CD4-positive, CD25-positive, alpha-beta regulatory T cell (primary cell): ENCODE results near the gene SEMA3G. TPM values are rescaled to one million over a fixed set of nuclear protein-coding genes. Genes with fewer than 3 reads are reported as not detected.

Experiments used
- ATAC-seq, 2 donors: fragments of 150-1000 bp; cut with Tn5 transposase; one replicate each; pipeline ENCODE4 v1.10.0; 2021; ENCODE audit warnings: low read depth in 2 of 2, moderate number of reproducible peaks in 2 of 2, moderate library complexity in 1 of 2
- DNase-seq, 3 donors: peaks; one replicate each; pipeline versions ENCODE4 v3.0.0 to v3.0.0-alpha.2; 2012 to 2022; ENCODE audit warnings: mixed read lengths in 1 of 3
- H3K27ac ChIP-seq: one replicate; pipeline ENCODE4 v1.7.0; 2013; ENCODE audit warnings: mild to moderate bottlenecking, low read length; ENCODE audit not compliant: insufficient read depth, poor library complexity, severe bottlenecking
- H3K27me3 ChIP-seq: one replicate; pipeline ENCODE4 v1.7.0; 2013; ENCODE audit warnings: low read length; ENCODE audit not compliant: control insufficient read depth, insufficient read depth
- H3K36me3 ChIP-seq: one replicate; pipeline ENCODE4 v1.7.0; 2013; ENCODE audit warnings: mild to moderate bottlenecking, low read length, moderate library complexity; ENCODE audit not compliant: control insufficient read depth, insufficient read depth
- H3K4me1 ChIP-seq: 2 replicates; pipeline ENCODE4 v1.7.0; 2013; ENCODE audit warnings: mild to moderate bottlenecking, low read length; ENCODE audit not compliant: insufficient read depth, control insufficient read depth, poor library complexity, severe bottlenecking
- H3K4me3 ChIP-seq: one replicate; pipeline ENCODE4 v1.7.0; 2013; ENCODE audit warnings: low read depth, mild to moderate bottlenecking, low read length, moderate library complexity
- H3K9me3 ChIP-seq, 2 experiments: 1 replicate in 1 of 2; 2 replicates in 1 of 2; pipeline ENCODE4 v1.7.0; 2013; ENCODE audit warnings: low read length in 2 of 2, mild to moderate bottlenecking in 1 of 2, moderate library complexity in 1 of 2; ENCODE audit not compliant: control insufficient read depth in 2 of 2
- H3K27ac Mint-ChIP-seq, 3 donors: one replicate each; pipeline ENCODE4 v1.8.0; 2020 to 2022; ENCODE audit warnings: mild to moderate bottlenecking in 3 of 3, mixed read lengths in 3 of 3, moderate library complexity in 2 of 3
- H3K27me3 Mint-ChIP-seq: one replicate; pipeline ENCODE4 v1.8.0; 2022; ENCODE audit warnings: mild to moderate bottlenecking, mixed read lengths
- H3K36me3 Mint-ChIP-seq: one replicate; pipeline ENCODE4 v1.8.0; 2020; ENCODE audit warnings: mixed read lengths
- H3K4me1 Mint-ChIP-seq, 4 donors: one replicate each; pipeline ENCODE4 v1.8.0; 2020 to 2022; ENCODE audit warnings: mixed read lengths in 4 of 4, mild to moderate bottlenecking in 1 of 4
- H3K4me3 Mint-ChIP-seq, 4 donors: one replicate each; pipeline ENCODE4 v1.8.0; 2020 to 2022; ENCODE audit warnings: mild to moderate bottlenecking in 4 of 4, mixed read lengths in 4 of 4, moderate library complexity in 3 of 4
- H3K9me3 Mint-ChIP-seq, 7 donors: one replicate each; pipeline ENCODE4 v1.8.0; 2020 to 2022; ENCODE audit warnings: mixed read lengths in 7 of 7, mild to moderate bottlenecking in 3 of 7, moderate library complexity in 2 of 7
- polyA plus RNA-seq, 4 donors: library from polyadenylated mRNA; unstranded; fragments of 300-500 nt; fragmentation: Illumina TruSeq; gene quantifications; one replicate each; pipeline ENCODE4 v1.2.3, GENCODE V29; 2021
- total RNA-seq: library from RNA; stranded (reverse); gene quantifications from one replicate; pipeline ENCODE4 v1.2.3, GENCODE V29; 2022

The SEMA3G gene
- total and polyA plus RNA-seq, 5 donors from 2014 or later = 3.2 to 33.1 (median 3.7) TPM

DNA sequence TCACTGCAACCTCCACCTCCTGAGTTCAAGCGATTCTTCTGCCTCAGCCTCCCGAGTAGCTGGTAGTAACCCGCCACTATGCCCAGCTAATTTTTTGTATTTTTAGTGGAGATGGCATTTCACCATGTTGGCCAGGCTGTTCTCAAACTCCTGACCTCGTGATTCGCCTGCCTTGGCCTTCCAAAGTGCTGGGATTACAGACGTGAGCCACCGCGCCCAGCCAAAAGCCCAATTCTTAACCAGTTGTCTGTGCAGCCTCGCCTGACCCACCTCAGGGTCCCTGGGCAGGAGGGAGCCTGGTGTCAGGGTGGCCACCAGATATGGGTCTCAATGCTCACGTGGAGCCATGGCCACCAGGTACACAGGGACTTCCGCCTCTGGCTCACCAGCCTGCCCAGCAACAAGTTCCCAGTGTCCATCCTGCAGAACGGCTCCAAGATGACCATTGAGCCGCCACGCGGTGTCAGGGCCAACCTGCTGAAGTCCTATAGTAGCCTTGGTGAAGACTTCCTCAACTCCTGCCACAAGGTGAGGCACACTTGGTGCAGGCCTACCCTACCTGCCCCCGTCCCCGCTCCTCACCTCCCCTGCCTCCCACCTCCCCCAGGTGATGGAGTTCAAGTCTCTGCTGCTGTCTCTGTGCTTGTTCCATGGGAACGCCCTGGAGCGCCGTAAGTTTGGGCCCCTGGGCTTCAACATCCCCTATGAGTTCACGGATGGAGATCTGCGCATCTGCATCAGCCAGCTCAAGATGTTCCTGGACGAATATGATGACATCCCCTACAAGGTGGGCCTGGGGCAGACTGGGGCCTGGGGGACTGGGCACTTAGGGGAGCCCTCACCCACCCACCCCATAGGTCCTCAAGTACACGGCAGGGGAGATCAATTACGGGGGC, 48.6 kb downstream of the SEMA3G start:
- H3K9me3 Mint-ChIP-seq = no peaks in the 10 kb centered on the region
- peak overlapping the region in 1 of 4 donors; percentile 58 for H3K4me3 Mint-ChIP-seq
- Histone ChIP-seq H3K9me3 (no peaks in the 10 kb centered on the region), H3K4me1 (no peaks in the 10 kb centered on the region), H3K27me3 (no peaks in the 10 kb centered on the region), H3K4me3 (no peak overlapping the region), H3K36me3 (peaks cover 35% of the 10 kb centered on the region), H3K27ac (no peak overlapping the region)
- H3K27me3 Mint-ChIP-seq = no peaks in the 10 kb centered on the region
- DNase-seq (no peak), ATAC-seq (no peak)
- no peaks in the 10 kb centered on the region for H3K4me1 Mint-ChIP-seq
- peaks cover 20% of the 10 kb centered on the region for H3K36me3 Mint-ChIP-seq
- H3K27ac Mint-ChIP-seq = no peak overlapping the region

DNA sequence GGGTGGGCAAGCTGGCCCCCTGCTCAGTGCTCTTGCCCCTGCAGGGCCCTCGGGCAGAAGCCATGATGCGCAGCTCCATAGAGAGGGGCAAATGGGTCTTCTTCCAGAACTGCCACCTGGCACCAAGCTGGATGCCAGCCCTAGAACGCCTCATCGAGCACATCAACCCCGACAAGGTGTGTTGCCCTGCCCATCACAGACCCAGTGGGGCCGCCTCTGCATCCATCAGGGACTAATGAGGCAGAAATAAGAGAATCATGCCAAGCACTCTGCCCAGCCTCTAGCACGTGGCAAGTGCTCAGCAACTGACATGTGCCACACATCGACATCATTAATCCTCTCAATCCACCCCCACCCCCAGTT, 49.4 kb downstream of the SEMA3G start:
- Mint-ChIP-seq H3K9me3 (no peaks in the 10 kb centered on the region), H3K27ac (no peak overlapping the region), H3K4me1 (no peaks in the 10 kb centered on the region), H3K4me3 (no peak overlapping the region), H3K36me3 (peaks cover 21% of the 10 kb centered on the region), H3K27me3 (no peaks in the 10 kb centered on the region)
- Histone ChIP-seq H3K9me3 (no peaks in the 10 kb centered on the region), H3K27ac (no peak overlapping the region), H3K4me3 (no peak overlapping the region), H3K27me3 (no peaks in the 10 kb centered on the region), H3K4me1 (no peaks in the 10 kb centered on the region), H3K36me3 (peaks cover 27% of the 10 kb centered on the region)
- no peak for DNase-seq
- ATAC-seq = no peak

DNA sequence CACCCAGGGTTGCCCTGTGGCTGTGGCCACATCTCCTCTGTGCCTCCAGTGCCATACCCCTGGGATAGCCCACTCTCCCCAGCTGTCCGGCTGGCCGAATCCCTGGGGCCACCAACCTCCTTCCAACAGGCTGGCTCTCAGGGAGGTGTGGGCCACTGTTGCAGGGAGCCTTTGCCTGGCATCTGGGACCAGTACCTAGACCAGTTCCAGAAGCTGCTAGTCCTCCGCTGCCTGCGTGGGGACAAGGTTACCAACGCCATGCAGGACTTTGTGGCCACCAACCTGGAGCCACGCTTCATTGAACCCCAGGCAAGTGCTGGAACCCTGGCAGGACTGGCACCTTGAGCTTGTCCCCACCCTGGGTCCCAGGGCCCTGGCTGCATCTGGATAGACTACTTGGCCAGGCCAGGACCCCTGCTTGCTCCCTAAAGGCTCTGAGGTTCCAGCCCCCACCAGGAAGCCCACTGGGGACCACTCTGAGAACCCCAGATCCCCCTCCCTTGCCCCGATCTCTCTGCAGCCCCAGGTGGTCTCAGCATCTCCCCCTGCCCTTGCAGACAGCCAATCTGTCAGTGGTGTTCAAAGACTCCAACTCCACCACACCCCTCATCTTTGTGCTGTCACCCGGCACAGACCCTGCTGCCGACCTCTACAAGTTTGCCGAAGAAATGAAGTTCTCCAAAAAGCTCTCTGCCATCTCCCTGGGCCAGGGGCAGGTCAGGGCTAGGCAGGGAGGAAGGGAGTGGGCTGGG, 50.0 kb downstream of the SEMA3G start:
- no peaks in the 10 kb centered on the region for H3K9me3 ChIP-seq
- H3K4me3 Mint-ChIP-seq = no peak overlapping the region
- H3K36me3 Mint-ChIP-seq = peaks cover 25% of the 10 kb centered on the region
- no peaks in the 10 kb centered on the region for H3K27me3 ChIP-seq
- peak overlapping the region in 1 of 3 donors; percentile 20 for H3K27ac Mint-ChIP-seq
- DNase-seq = no peak
- H3K27ac ChIP-seq = no peak overlapping the region
- H3K27me3 Mint-ChIP-seq = no peaks in the 10 kb centered on the region
- no peaks in the 10 kb centered on the region for H3K4me1 ChIP-seq
- no peak for ATAC-seq
- no peaks in the 10 kb centered on the region for H3K4me1 Mint-ChIP-seq
- peaks cover 26% of the 10 kb centered on the region for H3K36me3 ChIP-seq
- H3K9me3 Mint-ChIP-seq = no peaks in the 10 kb centered on the region
- H3K4me3 ChIP-seq = no peak overlapping the region

DNA sequence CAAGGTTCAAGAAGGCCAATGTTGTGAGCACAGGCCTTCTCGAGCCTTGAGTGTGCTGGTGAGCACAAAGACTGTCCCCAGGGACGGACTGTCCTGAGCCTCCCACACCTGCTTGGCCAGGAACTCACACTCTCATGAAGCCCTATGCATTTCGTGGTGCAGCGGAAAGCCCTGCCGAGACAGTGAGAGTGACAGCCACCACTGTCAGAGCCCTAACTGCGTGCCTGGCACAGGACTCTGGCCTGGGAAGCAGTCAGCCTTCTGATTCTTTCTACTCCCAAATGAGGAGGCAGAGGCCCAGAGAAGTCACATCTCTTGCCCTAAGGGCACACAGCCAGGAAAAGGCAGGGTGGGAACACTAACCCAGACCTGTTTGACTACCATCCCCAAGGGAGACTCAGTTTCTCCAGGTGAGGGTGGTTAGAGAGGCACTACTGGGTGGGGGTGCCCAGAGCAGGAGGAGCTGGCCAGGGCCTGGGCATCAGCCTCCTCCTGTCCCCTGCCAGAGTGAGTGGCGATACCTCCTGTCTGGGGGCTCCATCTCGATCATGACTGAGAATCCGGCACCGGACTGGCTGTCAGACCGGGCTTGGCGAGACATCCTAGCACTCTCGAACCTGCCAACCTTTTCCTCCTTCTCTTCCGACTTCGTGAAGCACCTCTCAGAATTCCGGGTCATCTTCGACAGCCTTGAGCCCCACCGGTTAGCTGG, 50.8 kb downstream of the SEMA3G start:
- Mint-ChIP-seq H3K4me1 (no peaks in the 10 kb centered on the region), H3K36me3 (peaks cover 25% of the 10 kb centered on the region), H3K9me3 (no peaks in the 10 kb centered on the region), H3K4me3 (no peak overlapping the region), H3K27me3 (no peaks in the 10 kb centered on the region), H3K27ac (no peak overlapping the region)
- Histone ChIP-seq H3K36me3 (peaks cover 26% of the 10 kb centered on the region), H3K4me1 (no peaks in the 10 kb centered on the region), H3K9me3 (no peaks in the 10 kb centered on the region), H3K27me3 (no peaks in the 10 kb centered on the region), H3K27ac (no peak overlapping the region), H3K4me3 (no peak overlapping the region)
- no peak for ATAC-seq
- DNase-seq = no peak

DNA sequence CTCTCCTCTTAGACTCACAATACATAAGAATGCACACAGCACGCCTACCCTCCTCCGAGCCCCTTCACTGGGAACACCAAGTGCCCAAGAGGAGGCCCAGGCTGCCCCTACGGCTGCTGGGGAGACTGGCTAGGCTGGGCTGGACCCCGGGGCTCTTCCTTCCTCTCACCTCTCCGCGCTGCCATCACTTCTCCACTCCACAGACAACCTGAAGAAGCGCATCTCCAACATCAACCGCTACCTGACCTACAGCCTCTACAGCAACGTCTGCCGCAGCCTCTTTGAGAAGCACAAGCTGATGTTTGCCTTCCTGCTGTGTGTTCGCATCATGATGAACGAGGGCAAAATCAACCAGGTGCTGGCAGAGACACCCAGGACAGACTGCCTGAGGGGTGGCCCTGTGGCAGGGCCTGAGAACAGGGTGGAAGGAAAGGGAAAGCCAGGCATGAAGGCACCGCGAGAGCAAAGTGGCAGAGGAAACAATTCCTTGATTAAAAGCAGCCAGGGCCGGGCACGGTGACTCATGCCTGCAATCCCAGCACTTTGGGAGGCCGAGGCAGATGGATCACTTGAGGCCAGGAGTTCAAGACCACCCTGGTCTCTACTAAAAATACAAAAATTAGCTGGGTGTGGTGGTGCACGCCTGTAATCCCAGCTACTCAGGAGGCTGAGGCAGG, 51.6 kb downstream of the SEMA3G start:
- H3K27ac ChIP-seq = no peak overlapping the region
- no peaks in the 10 kb centered on the region for H3K27me3 ChIP-seq
- Mint-ChIP-seq H3K4me3 (no peak overlapping the region), H3K4me1 (no peaks in the 10 kb centered on the region), H3K27ac (peak overlapping the region in 1 of 3 donors; percentile 66), H3K36me3 (peaks cover 29% of the 10 kb centered on the region), H3K9me3 (no peaks in the 10 kb centered on the region), H3K27me3 (no peaks in the 10 kb centered on the region)
- ATAC-seq (no peak), DNase-seq (no peak)
- no peak overlapping the region for H3K4me3 ChIP-seq
- no peaks in the 10 kb centered on the region for H3K4me1 ChIP-seq
- peaks cover 21% of the 10 kb centered on the region for H3K36me3 ChIP-seq
- no peaks in the 10 kb centered on the region for H3K9me3 ChIP-seq

DNA sequence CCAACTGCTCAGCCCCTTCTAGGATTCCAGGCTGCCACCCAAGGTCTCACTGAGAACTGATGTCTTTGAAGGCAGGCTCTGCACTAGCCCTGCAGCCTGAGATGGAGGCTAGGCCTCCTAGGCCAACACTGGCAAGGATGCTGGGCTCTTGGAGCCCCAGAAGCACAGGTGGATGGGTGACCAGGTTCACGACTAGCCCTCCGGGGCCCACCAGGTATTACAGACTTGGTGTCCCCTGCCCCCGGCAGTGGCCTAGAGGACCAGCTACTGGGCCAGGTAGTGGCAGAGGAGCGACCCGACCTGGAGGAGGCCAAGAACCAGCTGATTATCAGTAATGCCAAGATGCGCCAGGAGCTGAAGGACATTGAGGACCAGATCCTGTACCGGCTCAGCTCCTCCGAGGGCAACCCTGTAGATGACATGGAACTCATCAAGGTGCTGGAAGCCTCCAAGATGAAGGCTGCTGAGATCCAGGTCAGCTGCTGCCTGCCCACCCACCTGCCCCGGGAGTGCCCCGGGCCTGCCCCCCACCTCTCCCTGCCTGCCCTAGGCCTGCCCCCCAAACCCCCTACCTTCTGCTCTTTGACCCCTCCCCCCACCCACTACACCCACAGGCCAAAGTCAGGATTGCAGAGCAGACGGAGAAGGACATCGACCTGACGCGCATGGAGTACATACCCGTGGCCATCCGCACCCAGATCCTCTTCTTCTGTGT, 52.5 kb downstream of the SEMA3G start:
- peaks cover 15% of the 10 kb centered on the region for H3K36me3 ChIP-seq
- H3K27me3 ChIP-seq = no peaks in the 10 kb centered on the region
- H3K9me3 ChIP-seq = no peaks in the 10 kb centered on the region
- no peaks in the 10 kb centered on the region for H3K9me3 Mint-ChIP-seq
- no peak overlapping the region for H3K27ac ChIP-seq
- no peak overlapping the region for H3K4me3 Mint-ChIP-seq
- H3K27me3 Mint-ChIP-seq = no peaks in the 10 kb centered on the region
- no peak for ATAC-seq
- H3K4me1 Mint-ChIP-seq = no peaks in the 10 kb centered on the region
- no peak overlapping the region for H3K27ac Mint-ChIP-seq
- H3K4me3 ChIP-seq = no peak overlapping the region
- H3K36me3 Mint-ChIP-seq = peaks cover 29% of the 10 kb centered on the region
- no peaks in the 10 kb centered on the region for H3K4me1 ChIP-seq
- DNase-seq = no peak

DNA sequence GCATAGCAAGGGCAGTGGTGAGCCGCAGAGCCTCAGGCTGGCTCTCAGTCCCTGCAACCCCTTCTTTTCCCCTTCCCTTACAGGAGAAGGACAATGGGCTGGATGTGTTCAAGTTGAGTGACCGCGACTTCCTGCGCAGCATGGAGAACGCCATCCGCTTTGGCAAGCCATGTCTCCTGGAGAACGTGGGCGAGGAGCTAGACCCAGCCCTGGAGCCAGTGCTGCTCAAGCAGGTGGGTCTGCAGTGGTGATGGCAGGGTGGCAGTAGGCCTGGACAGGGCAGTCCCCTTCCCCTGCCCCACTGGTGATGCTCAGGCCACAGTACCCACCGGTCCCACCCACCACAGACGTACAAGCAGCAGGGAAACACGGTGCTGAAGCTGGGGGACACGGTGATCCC, 53.8 kb downstream of the SEMA3G start:
- Mint-ChIP-seq H3K36me3 (peaks cover 24% of the 10 kb centered on the region), H3K27ac (no peak overlapping the region), H3K27me3 (no peaks in the 10 kb centered on the region)

More for the DNA sequence above, 53.8 kb downstream of the SEMA3G start:
- Mint-ChIP-seq H3K9me3 (no peaks in the 10 kb centered on the region), H3K4me1 (no peaks in the 10 kb centered on the region), H3K4me3 (no peak overlapping the region)
- DNase-seq (no peak), ATAC-seq (no peak)
- no peak overlapping the region for H3K4me3 ChIP-seq
- H3K27ac ChIP-seq = no peak overlapping the region
- no peaks in the 10 kb centered on the region for H3K4me1 ChIP-seq
- peaks cover 14% of the 10 kb centered on the region for H3K36me3 ChIP-seq
- no peaks in the 10 kb centered on the region for H3K9me3 ChIP-seq
- H3K27me3 ChIP-seq = no peaks in the 10 kb centered on the region
